ENCODE measurements around the gene RTL10.

The RTL10 gene

GRCh38 chr22:19821523-19822300, 33.0 kb downstream of the RTL10 start:
- no peak for DNase-seq

- no peak for DNase-seq
Measured at GRCh38 chr22:19820880-19821522, 33.7 kb downstream of the RTL10 start.

- DNase-seq = no peak
Measured at GRCh38 chr22:19819911-19820879, 34.5 kb downstream of the RTL10 start.

GRCh38 chr22:19819208-19819910, 35.3 kb downstream of the RTL10 start:
- DNase-seq = no peak

GRCh38 chr22:19818324-19819207, 36.1 kb downstream of the RTL10 start:
- DNase-seq = no peak

- DNase-seq = no peak
Measured at GRCh38 chr22:19816372-19817119, 38.1 kb downstream of the RTL10 start.

GRCh38 chr22:19815823-19816290, 38.8 kb downstream of the RTL10 start:
- DNase-seq = no peak

GRCh38 chr22:19815093-19815822, 39.4 kb downstream of the RTL10 start:
- no peak for DNase-seq

- no peak for DNase-seq
Measured at GRCh38 chr22:19814428-19814827, 40.2 kb downstream of the RTL10 start.

GRCh38 chr22:19812910-19813309, 41.8 kb downstream of the RTL10 start:
- no peak for DNase-seq

- DNase-seq = no peak
Measured at GRCh38 chr22:19811811-19812771, 42.6 kb downstream of the RTL10 start.

- DNase-seq = no peak
Measured at GRCh38 chr22:19811211-19811621, 43.5 kb downstream of the RTL10 start.

GRCh38 chr22:19810381-19811201, 44.1 kb downstream of the RTL10 start:
- no peak for DNase-seq

GRCh38 chr22:19809741-19810140, 44.9 kb downstream of the RTL10 start:
- DNase-seq = no peak

GRCh38 chr22:19808873-19809478, 45.7 kb downstream of the RTL10 start:
- DNase-seq = no peak

- DNase-seq = no peak
Measured at GRCh38 chr22:19807914-19808872, 46.5 kb downstream of the RTL10 start.

Measured in NCI-H187 (cell line).